ENCODE results near the gene EPDR1.

DNA sequence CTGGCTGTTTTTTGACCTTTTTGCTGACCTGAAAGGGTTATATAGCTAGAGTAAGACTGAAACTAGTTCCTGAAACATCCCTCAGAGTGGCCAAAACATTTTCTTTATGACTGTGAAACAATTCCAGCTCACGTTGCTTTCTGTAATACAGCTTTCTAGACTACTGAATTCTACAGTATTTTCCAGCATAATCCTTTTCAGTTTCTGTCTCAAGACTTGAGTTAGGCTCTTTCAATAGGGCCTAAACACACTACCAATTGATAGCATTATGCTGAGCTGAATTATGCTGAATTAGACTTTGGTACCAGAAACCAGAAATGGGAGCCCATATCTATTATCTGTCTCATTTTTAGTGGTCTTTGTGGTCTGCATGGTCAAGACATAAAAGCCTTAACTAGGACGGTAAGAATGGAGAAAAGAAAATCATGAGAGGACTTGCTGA, 72.6 kb downstream of the EPDR1 start:
- TF ChIP-seq, protein P1, sequence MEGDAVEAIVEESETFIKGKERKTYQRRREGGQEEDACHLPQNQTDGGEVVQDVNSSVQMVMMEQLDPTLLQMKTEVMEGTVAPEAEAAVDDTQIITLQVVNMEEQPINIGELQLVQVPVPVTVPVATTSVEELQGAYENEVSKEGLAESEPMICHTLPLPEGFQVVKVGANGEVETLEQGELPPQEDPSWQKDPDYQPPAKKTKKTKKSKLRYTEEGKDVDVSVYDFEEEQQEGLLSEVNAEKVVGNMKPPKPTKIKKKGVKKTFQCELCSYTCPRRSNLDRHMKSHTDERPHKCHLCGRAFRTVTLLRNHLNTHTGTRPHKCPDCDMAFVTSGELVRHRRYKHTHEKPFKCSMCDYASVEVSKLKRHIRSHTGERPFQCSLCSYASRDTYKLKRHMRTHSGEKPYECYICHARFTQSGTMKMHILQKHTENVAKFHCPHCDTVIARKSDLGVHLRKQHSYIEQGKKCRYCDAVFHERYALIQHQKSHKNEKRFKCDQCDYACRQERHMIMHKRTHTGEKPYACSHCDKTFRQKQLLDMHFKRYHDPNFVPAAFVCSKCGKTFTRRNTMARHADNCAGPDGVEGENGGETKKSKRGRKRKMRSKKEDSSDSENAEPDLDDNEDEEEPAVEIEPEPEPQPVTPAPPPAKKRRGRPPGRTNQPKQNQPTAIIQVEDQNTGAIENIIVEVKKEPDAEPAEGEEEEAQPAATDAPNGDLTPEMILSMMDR (IDR thresholded peaks at IDR 0.05) = no peak
- no peak for TF ChIP-seq POLR2A (IDR thresholded peaks at IDR 0.05)
